Islet of Langerhans (tissue), 1 donor: ENCODE measurements around the gene RHO.
"Not testable (repeated sequence)": the region's sequence is repeated elsewhere in the genome, so short reads cannot be mapped to it uniquely, and the experiment has no call there.

Source experiments
- FAIRE-seq: peaks from one replicate; lab custom pipeline; 2011; peaks lifted over from hg19 to GRCh38; lab: Jason Lieb, UNC

Gene RHO

GRCh38 chr3:129499604-129500333 lies 28.7 kb upstream of the RHO start:
- FAIRE-seq = not testable (repeated sequence)

DNA sequence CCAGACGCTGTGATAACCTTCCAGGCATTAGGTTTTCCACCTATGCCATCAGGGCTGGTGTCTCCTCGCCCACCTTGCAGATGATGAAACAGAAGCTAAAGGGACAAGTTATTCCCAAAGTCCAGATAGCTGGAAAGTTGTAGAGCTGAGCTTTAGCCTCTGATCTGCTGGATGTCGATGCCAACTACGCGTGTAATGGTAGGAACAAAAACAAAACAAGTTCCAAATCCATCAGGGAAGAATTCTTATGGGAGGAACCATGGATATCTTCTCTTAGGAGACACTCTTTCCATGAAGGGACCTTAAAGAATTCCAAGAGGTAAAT lies 28.1 kb upstream of the RHO start:
- FAIRE-seq = no peak

DNA sequence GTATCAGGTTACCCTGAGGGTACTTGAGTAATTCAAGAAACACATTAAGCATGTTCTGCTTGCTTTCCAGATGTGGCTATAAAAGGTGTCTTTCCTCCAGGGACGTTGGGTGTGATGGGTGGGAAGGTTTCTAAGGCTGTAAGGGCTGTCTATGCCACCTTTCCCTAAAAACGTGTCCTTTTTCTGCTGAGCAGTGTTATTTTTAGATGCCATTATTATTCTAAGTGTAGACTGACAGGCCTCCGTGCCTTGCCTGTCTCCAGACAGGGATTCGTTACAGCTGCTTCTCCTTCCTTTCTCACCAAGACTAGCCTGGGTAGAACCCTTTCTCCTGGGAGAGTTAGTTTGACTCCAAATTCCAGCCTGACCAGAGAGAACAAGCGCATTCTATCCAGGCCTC lies 26.8 kb upstream of the RHO start:
- FAIRE-seq = no peak

GRCh38 chr3:129502641-129503408 lies 25.6 kb upstream of the RHO start:
- FAIRE-seq = no peak

GRCh38 chr3:129503471-129504291 lies 24.8 kb upstream of the RHO start:
- no peak for FAIRE-seq

DNA sequence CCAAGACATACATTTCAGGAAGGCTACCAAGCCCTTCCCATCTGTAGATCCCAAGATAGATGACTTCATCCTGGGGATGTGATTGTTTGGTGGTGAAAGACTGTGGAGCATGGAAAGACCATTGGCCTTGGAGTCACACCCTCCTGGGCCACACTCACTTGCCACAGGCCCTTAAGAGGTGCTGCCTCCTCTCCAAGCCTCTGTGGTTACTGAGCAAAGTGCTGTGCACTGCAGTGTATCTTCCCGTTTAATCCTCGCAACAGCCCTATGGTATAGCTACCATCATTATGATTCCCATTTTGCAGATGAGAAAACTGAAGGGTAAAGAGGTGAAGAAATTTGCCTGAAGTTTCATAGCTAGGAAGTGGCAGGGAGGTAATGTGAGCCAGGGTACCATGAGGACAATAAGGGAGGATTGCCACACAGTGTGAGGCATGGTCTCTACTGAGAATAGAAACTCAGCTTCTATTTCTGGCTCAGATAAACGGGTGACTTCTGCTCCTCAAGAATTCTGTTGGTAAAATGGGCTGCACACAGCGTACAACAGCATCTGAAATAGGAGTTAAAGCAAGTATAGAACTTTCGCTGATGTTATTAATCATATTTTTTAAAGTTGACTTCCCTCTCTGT lies 23.9 kb upstream of the RHO start:
- FAIRE-seq = no peak

GRCh38 chr3:129505341-129505740 lies 23.1 kb upstream of the RHO start:
- no peak for FAIRE-seq

DNA sequence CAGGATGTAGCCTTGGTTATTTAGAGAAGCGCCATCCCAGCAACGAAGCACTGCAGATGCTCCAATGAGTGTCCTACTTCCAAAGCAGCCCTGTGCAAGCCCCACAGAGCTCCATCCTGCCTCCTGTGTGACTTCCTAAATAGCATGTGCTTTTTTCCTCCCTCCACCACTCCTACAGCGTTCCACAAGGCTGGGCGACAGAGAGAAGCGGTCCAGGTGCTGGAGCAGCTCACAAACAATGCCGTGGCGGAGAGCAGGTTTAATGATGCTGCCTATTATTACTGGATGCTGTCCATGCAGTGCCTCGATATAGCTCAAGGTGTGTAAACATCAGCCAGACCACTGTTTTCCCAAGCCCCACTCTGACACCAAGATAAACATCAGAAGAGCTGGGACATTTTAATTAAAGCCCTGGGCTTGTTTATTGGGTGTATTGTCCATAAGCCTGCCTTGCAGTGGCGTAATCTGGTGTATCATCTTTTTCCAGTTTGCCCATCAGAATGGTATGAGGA lies 22.2 kb upstream of the RHO start:
- FAIRE-seq = no peak

- no peak for FAIRE-seq
These were observed 21.1 kb upstream of the RHO start for GRCh38 chr3:129507181-129507831.

DNA sequence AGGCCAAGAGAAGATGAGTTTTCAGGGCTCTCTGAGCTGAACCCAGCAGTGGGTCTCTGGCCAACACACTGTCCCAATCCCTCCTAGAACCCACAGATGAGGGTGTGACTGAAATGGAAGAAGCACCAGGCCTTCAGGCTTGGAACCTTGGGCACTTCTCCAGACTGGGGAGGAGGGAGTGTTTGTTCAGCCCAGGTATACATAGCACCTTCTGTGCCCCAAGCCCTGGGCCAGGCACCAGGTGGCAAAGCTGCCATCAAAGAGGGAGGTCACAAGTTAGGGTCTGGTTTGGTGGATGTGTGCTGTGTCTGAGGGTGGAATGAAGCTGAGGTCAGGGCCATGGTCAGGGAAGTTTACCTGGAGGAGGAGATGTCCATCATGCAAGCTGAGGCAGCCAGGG lies 15.8 kb upstream of the RHO start:
- no peak for FAIRE-seq

DNA sequence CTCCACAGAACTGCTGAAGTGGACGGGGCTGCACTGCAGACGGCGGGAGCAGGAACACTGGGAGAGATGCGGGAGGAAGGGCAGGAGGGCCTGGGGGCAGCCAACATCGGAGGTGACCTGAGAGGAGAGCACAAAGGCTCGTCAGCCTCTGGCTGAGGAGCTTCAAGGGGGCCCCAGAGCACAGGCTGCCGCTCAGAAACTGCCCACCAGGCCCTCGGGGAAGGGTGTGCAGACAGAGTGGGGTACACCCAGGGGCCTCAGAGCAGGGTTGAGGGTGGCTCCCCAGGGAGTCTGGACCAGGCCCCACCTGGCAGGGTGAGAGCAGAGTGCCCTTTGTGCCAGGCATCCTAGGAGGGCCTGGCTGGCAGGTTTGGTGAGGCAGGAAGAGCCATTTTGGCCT lies 14.7 kb upstream of the RHO start:
- FAIRE-seq = no peak

- no peak for FAIRE-seq
These were observed 14.3 kb upstream of the RHO start for GRCh38 chr3:129514110-129514509.

DNA sequence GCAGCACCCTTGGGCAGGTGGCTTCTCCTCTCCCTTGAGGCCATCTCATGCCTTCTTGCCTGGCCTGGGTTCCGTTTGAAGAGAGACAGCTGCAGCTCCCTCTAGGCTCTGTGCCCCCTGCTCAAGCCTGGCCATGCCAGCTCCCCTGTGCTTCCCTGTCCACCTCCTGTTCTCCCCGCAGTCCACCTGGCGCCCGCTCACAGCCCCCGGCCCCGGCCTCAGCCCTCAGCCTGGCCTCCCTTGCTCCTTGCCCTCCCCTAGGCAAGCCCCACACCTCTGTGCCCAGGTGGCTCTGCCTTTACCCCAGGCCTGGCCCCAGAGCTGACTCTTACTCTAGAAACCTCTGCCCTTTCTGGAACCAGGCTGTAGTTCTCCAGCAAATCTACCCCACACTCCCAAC lies 13.9 kb upstream of the RHO start:
- no peak for FAIRE-seq

DNA sequence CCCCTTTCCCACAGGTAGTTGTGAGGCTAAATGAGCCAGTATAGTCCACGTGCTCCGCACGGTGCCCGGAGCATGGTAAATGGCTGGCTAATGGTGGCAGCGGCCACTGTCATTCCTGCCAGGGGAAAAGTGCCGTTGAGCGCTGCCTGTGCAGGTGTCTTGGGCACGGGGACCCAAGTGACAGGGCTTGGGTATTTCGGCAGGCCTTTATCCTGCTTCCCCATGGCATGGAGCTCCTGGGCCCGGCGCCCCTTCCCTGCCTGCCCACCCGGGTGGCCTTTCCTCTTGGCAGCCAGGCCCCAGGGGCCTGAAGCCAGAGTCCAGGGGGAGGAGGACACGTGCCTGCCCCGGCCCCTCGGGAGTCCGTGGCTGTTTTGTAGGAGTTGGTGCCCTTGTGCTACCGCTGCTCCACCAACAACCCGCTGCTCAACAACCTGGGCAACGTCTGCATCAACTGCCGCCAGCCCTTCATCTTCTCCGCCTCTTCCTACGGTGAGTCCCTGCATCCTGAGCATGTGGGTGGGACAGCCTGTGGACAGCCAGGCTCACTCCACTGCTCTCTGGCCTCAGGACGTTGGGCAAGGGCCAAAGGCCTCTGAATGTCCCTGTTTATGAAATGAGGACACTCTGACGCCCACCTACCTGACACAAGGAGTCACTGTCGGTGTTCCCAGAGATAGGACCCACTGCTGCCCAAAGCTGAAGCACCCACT lies 13.2 kb upstream of the RHO start:
- FAIRE-seq = not testable (repeated sequence)

DNA sequence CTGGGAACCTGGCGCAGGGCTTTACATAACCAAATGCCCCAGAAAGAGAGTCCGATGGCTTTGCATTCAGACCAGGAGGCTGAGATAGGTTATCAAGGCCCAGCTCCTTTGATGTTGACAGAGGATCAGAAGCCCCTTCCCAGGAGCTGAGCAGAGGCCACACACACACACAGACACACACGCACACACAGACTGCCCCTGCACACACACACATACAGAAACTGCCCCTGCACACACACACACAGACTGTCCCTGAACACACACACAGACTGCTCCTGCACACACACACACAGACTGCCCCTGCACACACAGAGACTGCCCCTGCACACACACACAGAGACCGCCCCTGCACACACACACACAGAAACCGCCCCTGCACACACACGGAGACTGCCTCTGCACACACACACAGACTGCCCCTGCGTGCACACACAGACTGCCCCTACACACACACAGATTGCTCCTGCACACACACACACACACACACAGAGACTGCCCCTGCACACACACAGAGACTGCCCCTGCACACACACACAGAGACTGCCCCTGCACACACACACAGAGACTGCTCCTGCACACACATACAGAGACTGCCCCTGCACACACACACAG lies 12.5 kb upstream of the RHO start:
- not testable (repeated sequence) for FAIRE-seq

GRCh38 chr3:129517516-129517915 lies 10.9 kb upstream of the RHO start:
- FAIRE-seq = no peak

DNA sequence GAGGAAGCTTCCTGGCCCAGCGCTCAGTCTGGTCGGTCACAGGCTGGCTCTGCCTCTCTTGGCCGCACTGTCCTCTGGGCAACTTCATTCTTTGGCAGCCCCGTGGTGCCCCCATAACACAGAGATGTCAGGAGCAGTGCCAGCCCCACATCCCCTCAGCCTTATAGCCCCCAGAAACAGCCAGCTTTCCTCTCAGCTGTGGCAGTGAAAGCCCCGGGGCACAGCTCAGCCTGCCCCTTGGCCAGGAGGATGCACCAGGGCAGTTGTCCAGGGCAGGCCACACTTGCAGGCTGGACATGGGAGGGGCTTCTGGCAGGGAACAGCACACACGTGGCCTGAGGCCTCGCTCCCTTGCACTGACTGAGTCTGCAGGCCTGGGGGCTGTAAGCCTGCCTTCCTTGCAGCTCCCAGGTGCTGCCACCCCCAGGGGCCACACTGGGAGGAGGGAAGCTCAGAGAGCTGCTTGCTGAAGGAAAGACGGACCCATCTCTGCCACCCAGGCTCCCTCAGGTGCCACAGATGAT lies 10.3 kb upstream of the RHO start:
- FAIRE-seq = no peak

DNA sequence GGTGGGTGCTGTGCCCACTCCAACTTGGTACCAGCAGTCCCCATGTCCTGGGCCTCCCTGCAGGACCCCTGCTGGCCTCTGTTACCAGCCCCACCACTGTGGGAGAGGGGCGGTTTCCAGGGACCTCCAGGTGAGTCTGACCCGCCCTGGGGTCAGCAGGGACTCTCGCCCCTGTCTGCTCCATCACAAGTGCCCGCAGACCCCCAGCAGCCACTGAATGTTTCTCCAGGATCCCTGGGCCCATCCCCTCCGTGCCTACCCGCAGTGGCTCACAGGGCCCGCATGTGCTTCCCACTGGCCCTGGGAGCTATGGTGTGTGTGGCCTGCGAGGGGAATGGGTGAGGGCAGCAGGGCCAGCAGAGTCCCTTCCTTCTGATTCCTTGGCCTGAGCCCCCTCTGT lies 9.9 kb upstream of the RHO start:
- no peak for FAIRE-seq

DNA sequence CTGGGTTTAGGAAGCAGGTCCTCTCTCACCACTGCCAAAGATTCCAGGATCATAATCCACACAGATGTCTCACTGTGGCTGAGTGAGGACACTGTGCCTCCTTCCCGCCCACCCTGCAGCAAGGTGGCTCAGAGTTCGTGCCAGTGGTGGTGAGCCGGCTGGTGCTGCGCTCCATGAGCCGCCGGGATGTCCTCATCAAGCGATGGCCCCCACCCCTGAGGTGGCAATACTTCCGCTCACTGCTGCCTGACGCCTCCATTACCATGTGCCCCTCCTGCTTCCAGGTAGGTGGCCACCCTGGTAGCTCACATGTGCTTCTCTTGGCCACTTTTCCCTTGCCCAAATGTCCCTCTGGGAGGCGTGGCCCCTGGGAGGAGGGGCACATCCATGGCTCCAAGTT lies 9.0 kb upstream of the RHO start:
- no peak for FAIRE-seq

GRCh38 chr3:129519896-129520715 lies 8.3 kb upstream of the RHO start:
- no peak for FAIRE-seq
